ENCODE measurements around the gene RIGI.

GRCh38 chr9:32566770-32567169, 40.8 kb upstream of the RIGI start:
- TF ChIP-seq PKNOX1 (IDR thresholded peaks at IDR 0.05) (no peak), SUZ12 (IDR thresholded peaks at IDR 0.05) (no peak), LEF1 (IDR thresholded peaks at IDR 0.05; ENCODE audit: borderline replicate concordance) (no peak), TARDBP (IDR thresholded peaks at IDR 0.05) (no peak), SP1 (IDR thresholded peaks at IDR 0.05) (no peak), ELF4 (IDR thresholded peaks at IDR 0.05) (no peak), FOXM1 (IDR thresholded peaks at IDR 0.05; ENCODE audit: borderline replicate concordance) (no peak), HDGF (IDR thresholded peaks at IDR 0.05; ENCODE audit: borderline replicate concordance) (no peak), ARNT (IDR thresholded peaks at IDR 0.05) (no peak), FOXK2 (IDR thresholded peaks at IDR 0.05) (no peak), FOXA1 (IDR thresholded peaks at IDR 0.05) (no peak), L3MBTL2 (conservative IDR thresholded peaks at IDR 0.05) (no peak), NFRKB (IDR thresholded peaks at IDR 0.05) (no peak), BHLHE40 (IDR thresholded peaks at IDR 0.05; ENCODE audit: borderline replicate concordance) (no peak)

All from HEK293T (cell line).